HG03039 (cell line): Measurements from ENCODE around the gene MAD1L1.

Experiments used
- ATAC-seq: cut with Tn5 transposase; IDR thresholded peaks from one replicate; pipeline ENCODE4 v1.9.1; 2021; ENCODE audit warnings: mild to moderate bottlenecking, moderate library complexity; ENCODE audit not compliant: unreplicated experiment

MAD1L1 gene

DNA sequence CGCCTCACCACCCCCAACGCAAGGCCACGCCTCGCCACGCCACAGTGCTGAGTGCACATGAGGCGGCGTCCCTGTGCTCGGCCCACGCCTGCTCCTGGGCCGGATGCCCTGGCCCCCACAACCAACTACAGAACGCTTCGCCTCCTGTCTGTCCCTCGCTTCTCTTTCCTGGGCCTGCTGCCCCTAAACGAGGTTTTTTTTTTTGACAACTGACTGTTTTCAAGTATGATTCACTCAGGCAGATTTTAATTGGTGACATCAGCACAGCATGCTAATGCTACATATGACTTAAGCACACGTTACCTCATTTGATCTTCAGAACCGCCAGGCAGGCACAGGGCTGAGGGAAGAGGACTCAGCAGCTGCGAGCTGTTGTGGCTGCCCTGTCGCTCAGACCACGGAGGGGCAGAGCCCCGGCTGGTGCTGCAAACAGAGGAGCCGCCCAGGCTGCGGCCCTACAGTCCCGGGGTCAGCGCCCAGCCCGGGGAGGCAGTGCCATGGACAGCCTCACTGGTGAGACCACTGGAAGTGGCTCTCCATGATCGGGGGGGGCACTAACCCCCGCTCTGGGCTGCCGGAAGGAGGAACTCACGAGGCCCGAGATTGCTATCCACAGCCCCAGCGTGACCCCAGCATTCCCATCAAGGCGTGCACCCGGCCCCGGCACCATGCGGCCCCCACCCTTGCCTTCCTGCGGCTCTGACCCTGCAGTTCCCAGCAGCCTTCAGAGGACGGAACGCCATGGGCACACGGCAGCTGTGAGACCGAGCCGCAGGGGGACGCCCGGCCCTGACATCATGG, 212.8 kb downstream of the MAD1L1 start:
- no peak for ATAC-seq

DNA sequence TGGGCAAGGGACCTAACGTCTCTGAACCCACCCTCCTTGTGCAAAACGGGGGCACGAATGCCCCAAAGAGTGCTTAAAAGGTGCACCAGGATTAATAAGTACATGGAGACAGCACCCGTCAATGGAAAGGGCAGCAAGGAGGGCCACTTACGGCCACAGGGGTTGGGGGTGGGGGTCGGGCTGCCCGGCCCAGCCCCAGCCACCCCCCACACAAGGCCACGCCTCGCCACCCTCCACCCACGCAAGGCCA, 213.4 kb downstream of the MAD1L1 start:
- ATAC-seq, result no peak

DNA sequence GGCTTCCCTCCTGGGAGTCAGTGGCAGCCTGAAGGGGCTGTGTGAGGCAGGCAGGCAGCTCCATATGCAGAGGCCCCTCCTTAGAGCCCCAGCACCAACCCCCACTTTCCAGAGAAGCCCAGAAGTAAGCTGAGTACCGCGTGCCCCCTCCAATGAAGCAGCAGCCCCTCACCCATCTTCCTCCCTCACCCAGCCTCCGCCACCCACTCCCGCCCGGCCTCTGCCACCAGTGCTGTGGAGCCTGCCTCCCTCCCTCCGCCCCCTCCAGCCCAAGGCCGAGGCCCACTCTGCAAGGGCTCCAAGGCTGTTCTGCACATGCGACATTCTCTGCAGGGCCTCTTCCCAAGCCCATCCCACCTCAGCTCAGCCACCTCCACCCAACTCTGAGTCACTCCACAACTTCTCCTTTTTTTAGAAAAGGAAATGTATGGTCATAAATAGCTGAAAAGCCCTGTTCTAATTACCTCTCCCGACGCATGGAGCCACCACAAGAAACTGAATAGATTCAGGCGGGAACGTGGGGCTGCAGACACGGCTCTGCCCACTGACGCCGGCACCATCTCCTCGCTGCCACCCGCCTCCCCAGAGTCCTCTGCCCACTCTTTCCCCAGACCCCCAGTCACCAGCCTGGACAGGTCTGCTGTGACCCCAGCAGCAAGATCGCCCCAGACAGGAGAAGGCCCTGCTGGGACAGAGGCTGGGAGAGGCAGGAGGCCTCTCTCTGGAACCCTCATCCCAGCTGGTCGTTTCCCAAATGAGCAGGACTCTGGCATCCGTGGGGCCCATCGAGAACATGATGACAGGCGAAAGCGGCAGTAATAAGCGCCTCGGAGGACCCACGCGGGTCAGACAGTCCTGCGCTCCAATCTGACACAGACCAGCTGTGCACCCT, 213.9 kb downstream of the MAD1L1 start:
- no peak for ATAC-seq

DNA sequence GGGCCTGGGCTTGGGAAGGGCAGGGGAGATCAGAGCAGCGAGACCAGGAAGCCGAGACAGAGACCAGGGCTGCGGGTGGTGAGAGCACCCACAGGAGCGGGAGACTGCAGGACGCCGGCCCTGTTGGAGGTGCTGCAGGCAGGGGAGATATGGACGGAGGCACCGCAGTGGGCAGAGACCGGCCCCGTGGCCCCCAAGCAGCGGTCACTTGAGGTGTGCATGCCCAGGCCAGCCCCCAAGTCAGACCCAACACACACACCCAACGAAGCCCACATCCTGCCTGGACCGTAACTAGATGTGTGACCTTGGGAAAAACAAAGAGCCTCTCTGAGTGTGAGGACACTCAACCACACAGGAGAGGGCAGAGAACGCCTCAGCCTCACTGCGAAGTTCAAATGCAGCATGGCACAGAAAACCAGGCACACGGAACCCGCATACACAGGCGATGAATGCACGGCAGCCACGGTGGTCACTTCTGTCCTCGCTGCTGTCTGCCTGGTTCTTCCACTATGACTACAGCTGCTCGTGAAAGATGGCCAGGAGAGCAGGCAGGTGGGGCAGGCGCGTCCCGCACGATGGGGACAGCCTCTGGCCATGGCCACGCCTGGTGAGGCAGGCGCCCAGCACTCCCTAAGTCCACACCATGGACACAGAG, 214.7 kb downstream of the MAD1L1 start:
- ATAC-seq, result no peak

DNA sequence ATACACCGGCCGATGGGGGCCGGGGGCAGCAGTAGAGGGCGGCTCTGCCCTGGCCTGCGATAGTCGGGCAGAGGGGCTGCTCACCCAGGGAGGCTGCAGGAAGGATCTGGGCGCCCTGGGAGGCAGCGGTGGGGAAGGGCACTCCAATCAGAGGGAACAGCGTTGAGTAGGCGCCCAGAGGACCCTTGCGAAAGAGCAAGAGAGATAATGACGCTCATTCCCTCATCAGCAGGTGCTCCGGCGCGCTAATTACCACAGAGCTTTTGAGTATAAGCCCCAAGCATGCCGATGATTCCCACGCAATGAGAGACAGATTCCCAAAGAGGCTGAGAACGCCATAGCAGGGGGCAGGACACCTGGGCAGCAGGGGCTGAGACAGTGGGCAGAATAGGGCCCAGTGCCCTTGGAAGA, 215.3 kb downstream of the MAD1L1 start:
- ATAC-seq, result no peak

DNA sequence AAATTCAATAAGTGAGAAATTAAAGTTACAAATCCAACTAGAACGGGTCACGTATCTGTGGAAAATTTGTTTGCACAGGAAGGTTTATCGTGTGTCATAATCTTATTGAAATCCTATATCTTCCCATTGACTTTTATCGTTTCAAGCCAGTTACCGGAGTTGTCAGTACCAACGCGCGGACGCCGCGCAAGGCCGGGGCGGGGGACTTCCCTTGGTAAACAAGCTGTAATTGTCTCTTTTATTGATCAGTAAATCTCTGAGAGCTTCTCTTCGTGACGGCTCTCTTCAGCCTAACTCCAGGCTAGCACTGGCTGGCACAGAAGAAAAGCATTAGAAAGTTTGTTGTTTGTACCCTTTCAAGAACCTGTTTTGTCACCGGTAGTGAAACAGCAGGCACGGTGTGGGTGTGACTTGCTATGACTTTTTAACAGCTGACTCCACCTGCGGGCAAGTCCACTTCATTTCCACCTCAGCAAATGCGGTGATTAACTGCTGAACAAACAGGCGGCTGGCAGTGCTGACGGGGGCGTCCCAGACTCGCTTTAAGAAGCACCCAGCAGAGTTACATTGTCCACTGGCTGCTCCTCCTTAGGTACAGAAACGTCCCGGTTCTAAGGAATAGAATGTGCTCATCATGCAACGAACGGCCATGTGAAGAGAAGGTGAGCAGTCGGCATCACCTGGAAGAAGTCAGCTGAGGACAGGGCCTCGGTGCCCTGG, 215.8 kb downstream of the MAD1L1 start:
- ATAC-seq, result no peak

DNA sequence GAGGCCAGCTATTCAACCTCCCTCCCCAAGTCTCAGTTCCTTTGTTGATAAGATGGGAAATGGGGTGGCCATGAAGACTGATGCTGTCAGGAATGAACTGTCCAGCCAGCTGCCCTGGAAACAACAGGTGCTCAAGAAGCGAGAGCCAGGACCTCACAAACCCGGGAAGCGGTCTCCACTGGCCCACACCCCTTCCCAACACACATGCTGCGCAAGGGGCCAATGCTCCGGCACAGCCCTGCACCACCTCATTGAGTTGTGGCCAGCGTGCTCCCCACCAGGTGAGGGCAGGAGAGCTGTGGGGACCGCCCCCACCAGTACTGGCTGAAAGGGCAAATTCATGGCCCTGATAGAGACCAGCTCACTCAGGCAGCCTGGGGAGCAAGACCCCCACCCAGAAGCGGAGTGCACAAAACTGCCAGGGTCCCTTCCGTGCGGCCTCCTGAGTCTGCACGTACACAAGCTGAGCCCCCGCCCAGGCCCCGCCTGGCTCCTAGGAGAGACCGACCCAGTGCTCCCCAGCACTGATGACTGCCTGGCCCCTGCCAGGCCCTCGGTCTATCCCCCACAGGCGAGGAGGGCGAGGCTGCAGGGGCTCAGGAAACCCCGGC, 216.6 kb downstream of the MAD1L1 start:
- ATAC-seq, result no peak

DNA sequence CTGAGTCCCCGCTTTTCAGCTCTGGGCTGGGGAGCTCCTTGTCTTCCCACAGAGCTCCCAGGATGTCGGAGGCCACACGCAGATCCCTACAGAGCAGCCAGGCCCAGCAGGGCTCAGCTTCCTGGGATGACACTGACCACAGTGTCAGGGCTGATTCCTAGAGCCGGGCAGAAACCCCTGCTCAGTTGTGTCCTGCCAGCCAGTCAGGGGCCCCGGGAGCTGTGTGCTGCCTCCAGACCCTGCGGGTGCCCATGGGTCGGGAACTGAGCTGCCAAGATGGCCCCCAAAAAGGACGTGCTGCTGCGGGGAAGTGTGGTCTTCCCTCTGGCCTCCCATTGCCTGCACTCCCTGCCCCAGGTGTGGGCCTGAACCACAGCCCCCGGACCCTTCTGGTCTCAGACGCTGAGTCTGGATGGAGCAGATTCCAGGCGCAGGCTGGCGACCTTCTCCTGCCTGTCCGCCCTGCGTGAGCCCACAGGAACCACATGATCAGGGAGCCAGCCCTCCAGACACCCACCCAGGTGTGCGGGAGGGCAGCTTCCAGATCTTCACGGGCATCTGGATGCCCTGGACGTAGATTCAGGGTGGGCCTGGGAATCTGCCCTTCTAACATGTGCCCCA, 217.4 kb downstream of the MAD1L1 start:
- ATAC-seq, result no peak

DNA sequence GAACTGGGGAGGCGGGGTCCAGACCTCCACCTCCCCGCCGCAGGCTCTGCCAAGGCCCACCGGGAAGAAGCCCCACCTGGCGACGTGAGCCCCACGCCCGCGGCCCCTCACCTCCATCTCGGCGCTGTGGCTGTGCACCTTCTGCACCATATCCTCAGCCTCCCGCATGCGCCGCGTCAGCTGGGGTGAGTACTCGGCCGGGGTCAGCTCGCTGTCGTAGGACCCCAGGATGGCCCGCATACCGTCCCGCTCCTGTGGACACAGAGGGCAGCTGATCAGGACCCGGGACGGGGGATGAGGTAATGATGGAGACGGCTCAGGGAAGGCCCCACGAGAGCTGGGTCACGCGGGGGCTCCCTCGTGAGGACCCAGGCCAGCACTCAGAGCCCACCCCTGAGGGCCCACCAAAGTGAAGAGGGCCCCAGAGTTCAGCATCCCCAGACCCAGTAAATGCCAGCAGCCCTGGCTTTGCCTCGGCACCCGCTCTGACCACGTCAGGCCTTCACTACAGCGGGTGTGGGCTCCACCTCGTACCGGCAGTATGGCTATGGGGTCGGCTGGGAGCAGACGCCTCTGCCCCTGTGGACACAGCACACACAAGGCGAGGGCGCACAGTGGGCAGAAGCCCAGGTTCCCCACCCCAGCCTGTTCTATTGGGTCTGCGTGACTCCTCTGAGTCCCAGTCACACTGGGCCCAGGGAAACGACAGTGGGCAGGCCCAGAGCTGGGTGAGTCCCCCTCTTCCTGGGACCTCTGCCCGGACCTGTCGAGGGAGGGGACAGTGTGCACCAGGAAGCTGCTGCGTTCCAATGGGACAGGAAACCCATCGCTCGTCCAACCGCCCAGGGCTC, 218.1 kb downstream of the MAD1L1 start:
- no peak for ATAC-seq

DNA sequence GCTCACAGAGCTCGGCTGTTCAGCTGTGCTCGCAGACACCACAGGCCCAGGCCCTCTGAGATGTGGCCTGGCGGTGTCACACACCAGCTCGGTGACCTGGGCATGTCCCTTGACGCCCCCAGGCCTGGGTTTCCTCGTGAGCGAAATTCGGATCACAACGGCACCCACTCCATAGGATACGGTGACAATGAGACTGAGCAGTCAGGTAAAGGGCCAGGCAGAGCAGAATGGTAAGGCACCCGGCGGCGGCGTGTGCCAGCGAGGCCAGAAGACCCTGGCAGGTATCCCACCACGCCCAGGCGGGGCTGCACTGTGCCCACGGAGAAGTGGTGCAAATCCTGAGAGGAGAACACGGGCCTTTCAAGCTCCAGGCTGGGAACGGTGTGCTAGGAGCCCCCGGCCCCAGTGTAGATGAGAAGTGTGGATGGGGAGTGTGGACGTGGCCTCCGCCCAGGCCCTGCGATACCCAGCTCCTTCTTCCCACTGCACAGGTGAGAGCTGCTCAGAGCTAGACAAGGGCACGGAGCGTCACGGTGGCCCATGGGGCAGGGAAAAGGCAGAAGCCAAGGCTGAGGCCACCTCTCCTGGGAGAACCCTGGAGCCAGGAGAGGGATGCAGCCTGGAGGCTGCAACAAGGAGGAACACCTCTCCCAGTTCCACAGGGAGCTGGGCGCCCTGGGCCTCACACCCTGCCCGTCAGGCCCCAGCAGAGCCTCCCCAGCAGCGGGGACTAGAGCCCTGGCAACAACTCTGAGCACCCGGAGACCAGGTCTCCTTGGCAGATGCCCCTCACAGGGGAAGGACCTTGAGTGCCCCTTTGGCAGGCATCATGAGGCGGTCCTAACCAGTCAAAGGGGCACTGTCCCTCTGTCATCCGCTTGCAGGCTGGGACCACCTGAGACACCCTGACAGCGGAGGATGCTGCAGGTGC, 219.1 kb downstream of the MAD1L1 start:
- ATAC-seq, result no peak

DNA sequence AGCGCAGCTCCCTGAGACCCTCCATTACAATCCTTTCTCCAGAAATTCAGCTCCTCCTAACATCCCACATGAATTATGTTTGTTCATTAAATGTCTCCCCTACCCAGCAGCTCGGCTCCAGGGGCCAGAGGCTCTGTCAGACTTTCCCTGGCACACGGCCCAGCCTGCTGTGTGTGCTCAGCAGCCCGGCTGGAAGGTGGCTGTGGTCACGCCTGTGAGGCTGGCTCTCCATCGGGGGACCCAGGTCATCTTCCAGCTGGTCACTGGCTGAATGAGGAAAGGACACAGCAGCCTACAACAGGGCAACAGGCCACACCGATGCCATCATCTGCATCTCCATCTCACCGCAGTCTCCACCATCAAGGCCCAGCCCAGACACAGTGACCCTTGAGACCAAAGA, 219.8 kb downstream of the MAD1L1 start:
- ATAC-seq, result no peak

DNA sequence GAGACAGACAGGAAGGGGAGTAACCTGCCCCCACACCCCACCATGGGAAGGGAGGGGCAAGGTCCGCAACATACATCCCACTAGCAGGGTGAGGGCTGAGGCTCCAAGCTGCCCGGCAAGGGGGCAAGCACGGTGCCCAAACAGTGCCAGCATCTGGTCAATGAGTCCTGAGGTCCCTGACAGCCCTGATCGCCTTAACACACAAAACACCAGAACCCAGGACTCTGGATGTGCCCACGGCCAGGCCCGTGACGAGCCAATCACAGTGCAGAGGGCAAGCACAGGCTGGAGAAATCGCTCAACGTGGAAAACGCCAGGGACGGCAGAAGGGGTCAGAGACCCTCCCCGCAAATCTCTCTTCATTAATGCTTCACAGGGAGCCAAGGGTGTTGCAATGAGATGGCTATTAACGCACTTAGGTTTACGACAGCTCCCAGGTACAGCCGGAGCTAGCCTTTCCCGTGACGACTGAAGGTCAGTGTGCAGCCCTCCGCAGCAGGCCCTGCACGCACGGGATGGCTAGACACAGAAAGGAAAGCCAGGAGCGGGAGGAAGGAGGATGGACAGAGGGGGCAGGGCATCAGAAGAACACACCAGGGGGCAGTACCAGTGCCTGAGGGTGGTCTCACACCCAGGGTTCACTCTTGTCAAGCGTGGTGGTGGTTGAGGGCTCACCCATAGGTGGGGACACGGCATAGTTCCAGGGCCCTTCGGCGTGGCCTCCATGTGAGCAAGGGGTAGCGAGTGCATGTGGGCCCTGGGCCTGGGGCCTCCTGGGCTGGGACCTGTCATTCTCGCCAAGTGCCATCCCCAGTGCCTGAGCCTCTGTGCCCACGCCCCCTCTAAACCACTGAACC, 220.5 kb downstream of the MAD1L1 start:
- ATAC-seq, result no peak

DNA sequence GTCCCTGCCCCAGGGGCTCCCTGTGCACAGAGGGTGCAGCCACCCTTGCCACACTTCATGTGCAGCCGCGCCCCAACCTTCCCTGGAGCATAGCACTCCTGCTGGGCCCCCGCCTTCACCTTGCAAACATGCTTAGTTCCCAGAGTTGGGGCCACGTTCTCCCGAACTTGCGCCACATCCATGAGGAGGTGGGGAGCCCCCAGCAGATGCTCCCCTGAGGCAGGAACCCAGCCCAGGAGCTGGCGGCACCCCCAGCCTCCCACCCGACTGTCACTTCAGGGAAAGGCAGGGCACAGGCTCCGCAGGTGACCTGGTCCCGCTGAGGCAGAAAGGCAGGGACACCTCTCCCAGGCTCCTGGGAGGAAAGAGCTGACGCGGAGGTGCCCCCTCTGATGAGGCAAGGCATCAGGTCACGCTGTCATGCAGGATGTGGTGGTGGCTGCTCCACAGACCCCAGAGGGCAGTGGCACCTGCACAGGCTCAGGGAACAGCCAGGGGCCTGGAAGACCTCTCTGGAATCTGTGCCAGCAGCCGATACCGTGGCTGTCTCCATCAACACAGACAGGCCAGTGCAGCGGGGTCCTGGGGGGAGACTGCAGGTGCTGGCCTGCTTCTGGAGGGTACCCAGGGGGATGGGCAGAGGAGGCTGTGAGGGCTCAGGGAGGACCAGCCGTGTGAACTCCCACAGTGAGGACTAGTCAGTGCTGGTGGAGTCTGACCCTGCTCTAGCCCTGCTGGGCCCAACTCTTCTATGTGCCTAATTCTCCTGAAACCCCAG, 221.3 kb downstream of the MAD1L1 start:
- ATAC-seq, result no peak

DNA sequence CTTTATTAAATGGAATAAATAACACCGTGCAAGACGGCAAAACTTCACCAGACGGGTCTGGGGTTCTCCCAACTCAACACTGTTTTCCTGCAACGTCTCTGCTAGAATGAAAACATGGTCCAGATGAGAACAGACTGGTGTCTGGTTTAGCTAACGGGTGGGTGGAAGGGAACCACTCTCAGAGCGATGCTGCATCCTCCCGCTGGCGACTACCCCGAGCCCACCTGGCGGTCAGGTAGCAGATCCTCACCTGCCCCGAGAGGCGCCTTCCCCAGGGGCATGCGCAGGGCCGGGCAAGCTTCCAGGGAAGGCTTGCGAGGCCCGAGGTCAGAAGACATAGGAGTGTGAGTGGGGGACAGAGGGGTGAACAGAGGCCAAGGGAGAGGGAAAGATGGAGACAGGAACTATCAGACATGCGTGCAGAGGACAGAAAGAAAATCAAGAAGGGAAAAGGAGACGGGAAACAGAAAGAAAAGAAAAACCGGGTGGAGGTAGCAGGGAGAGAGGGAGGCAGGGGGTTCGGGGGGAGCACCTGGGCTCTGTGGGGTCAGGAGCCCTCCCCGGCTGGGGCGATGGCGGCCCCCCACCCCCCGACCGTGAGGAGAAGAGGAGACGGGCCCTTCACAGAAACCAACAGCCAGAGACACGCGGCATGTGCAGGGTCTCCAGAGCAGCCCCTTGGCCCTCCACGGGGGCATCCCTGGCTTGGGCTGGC, 222.0 kb downstream of the MAD1L1 start:
- no peak for ATAC-seq

DNA sequence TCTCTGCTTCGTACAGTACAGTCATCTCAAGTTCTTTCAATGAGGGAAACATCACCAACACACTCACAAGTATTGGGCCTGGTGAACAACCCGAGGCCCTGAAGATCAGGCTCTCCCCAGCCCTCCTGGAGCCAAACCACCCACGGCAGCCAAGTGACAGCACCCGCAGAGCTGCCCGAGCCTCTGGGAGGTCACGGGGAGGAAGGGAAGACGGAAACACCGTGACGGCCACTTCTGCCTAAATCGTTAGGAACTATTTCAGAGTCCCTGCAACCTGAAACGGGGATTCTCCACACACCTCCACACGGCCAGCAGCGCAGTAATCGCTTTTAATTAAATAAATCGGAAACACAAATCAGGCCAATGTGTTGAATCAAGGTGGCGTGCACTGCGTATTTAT, 222.6 kb downstream of the MAD1L1 start:
- no peak for ATAC-seq

DNA sequence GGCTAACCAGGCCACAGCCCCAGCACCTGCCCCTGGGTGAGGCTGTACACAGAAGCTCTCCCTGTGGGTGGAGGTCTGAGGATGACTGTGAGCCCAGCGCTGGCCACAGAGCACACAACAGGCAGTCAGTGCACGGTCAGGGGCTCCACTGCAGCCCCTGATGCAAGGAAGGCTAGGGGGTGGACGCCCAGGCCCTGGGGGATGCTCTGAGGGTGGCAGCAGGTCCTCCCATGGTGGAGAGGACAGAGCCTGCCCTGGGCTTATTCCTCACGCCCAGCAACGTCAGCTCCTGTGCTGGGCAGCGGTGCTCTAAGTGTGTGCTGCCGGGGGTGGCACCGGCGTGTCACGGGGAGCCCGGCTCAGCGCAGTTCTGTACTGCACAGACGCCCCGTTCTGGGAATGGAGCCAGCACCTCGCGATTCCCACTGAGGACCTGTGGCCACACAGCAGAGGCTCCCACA, 223.2 kb downstream of the MAD1L1 start:
- no peak for ATAC-seq
